K562 (cell line): ENCODE measurements around the gene CCDC27. TPM values are rescaled to one million over a fixed set of nuclear protein-coding genes. Genes with fewer than 3 reads are reported as not detected.

Experiments
- ATF1 ChIP-seq, 2 experiments: fragments of 450-650 bp in 1 of 2; IDR thresholded peaks; 2 replicates each; pipeline ENCODE4 v1.6.1; 2016; ENCODE audit warnings: missing compliant biosample characterization in 1 of 2, missing genetic modification characterization in 1 of 2
- CBFA2T3 ChIP-seq: fragments of 450-650 bp; IDR thresholded peaks from 2 replicates; pipeline ENCODE4 v1.6.1; 2017
- CEBPG ChIP-seq, 3 experiments: fragments of 200-800 bp in 1 of 3; sonication (Bioruptor generic) in 1 of 3; sonication (generic) in 1 of 3; formaldehyde crosslinking in 1 of 3; IDR thresholded peaks in 2 of 3; conservative IDR thresholded peaks in 1 of 3; 2 replicates each; pipeline versions ENCODE4 v1.6.1 to v1.8.0; 2016 to 2022; ENCODE audit warnings: missing compliant biosample characterization in 2 of 3, missing genetic modification characterization in 2 of 3, mild to moderate bottlenecking in 1 of 3, missing genetic modification reagents in 1 of 3
- CHD4 ChIP-seq: fragments of 200-600 bp; sonication (generic); IDR thresholded peaks from 3 replicates; pipeline ENCODE4 v1.6.1; 2012; ENCODE audit warnings: low read depth, mild to moderate bottlenecking, mixed read lengths, low read length, inconsistent platforms; ENCODE audit not compliant: insufficient read depth, insufficient replicate concordance, poor library complexity, severe bottlenecking
- CSDE1 ChIP-seq, 2 experiments: fragments of 450-650 bp; IDR thresholded peaks; 2 replicates each; pipeline ENCODE4 v1.6.1; 2016; ENCODE audit warnings: mild to moderate bottlenecking in 1 of 2
- CXXC5 ChIP-seq: fragments of 250-450 bp; sonication (Bioruptor Pico); IDR thresholded peaks from 2 replicates; pipeline ENCODE4 v1.8.0; 2022; ENCODE audit warnings: inconsistent platforms, mild to moderate bottlenecking, moderate library complexity
- GATAD2B ChIP-seq: fragments of 450-650 bp; IDR thresholded peaks from 2 replicates; pipeline ENCODE4 v1.6.1; 2017; ENCODE audit warnings: mild to moderate bottlenecking, borderline replicate concordance
- GTF2A2 ChIP-seq: IDR thresholded peaks from 2 replicates; pipeline ENCODE4 v1.6.1; 2016; ENCODE audit warnings: mild to moderate bottlenecking, missing genetic modification characterization, missing compliant biosample characterization
- ID3 ChIP-seq, 2 experiments: fragments of 250-450 bp in 1 of 2; fragments of 450-650 bp in 1 of 2; sonication (Bioruptor Pico) in 1 of 2; IDR thresholded peaks; 2 replicates each; pipeline versions ENCODE4 v1.6.1 to v1.8.0; 2016 to 2021; ENCODE audit warnings: mild to moderate bottlenecking in 2 of 2, moderate library complexity in 2 of 2, missing compliant biosample characterization in 1 of 2, missing genetic modification characterization in 1 of 2
- KDM1A ChIP-seq, 2 experiments: fragments of 450-650 bp; IDR thresholded peaks; 2 replicates each; pipeline ENCODE4 v1.6.1; 2016; ENCODE audit warnings: mild to moderate bottlenecking in 2 of 2
- MYC ChIP-seq, 2 experiments: fragments of 250-450 bp in 1 of 2; sonication (Bioruptor Pico) in 1 of 2; IDR thresholded peaks; 2 replicates each; pipeline versions ENCODE4 v1.5.1 to v1.6.1; 2012 to 2021; ENCODE audit warnings: low read depth in 2 of 2, borderline replicate concordance in 1 of 2, improper control_type of control experiment in 1 of 2, low read length in 1 of 2, mild to moderate bottlenecking in 1 of 2, moderate library complexity in 1 of 2
- SREBF2 ChIP-seq: sonication (generic); formaldehyde crosslinking; IDR thresholded peaks from 2 replicates; pipeline ENCODE4 v1.4.0; 2020; ENCODE audit warnings: mild to moderate bottlenecking, missing genetic modification reagents
- USF1 ChIP-seq: sonication (generic); formaldehyde crosslinking; IDR thresholded peaks from 2 replicates; pipeline ENCODE4 v1.9.0; 2022; ENCODE audit warnings: mild to moderate bottlenecking, missing genetic modification reagents
- YY1 ChIP-seq, 3 experiments: IDR thresholded peaks; 2 replicates each; pipeline ENCODE4 v1.6.1; 2011; ENCODE audit warnings: low read length in 2 of 3, mild to moderate bottlenecking in 2 of 3, moderate library complexity in 2 of 3, borderline replicate concordance in 1 of 3, control low read depth in 1 of 3, low read depth in 1 of 3; ENCODE audit not compliant: insufficient read depth in 3 of 3, insufficient replicate concordance in 2 of 3, control insufficient read depth in 1 of 3, insufficient read length in 1 of 3; ENCODE audit errors: extremely low read depth in 1 of 3
- ZBTB12 ChIP-seq: fragments of 250-450 bp; sonication (Bioruptor Pico); IDR thresholded peaks from 2 replicates; pipeline ENCODE4 v1.4.0; 2020
- ZBTB17 ChIP-seq: fragments of 450-650 bp; formaldehyde crosslinking; IDR thresholded peaks from 2 replicates; pipeline ENCODE4 v1.4.0; 2020; ENCODE audit warnings: mild to moderate bottlenecking
- ZBTB2 ChIP-seq: fragments of 450-650 bp; IDR thresholded peaks from 2 replicates; pipeline ENCODE4 v1.6.1; 2016; ENCODE audit warnings: antibody characterized with exemption
- ZBTB7A ChIP-seq: IDR thresholded peaks from 2 replicates; pipeline ENCODE4 v1.6.1; 2011; ENCODE audit warnings: low read depth, mild to moderate bottlenecking, low read length, moderate library complexity, borderline replicate concordance; ENCODE audit not compliant: control insufficient read depth
- ZFX ChIP-seq: sonication (generic); formaldehyde crosslinking; IDR thresholded peaks from 2 replicates; pipeline ENCODE4 v1.8.0; 2022; ENCODE audit warnings: mild to moderate bottlenecking, missing genetic modification reagents, moderate library complexity
- ZNF134 ChIP-seq: fragments of 250-450 bp; sonication (Bioruptor Pico); conservative IDR thresholded peaks from 2 replicates; pipeline ENCODE4 v1.4.0; 2020
- ZNF583 ChIP-seq: fragments of 250-450 bp; sonication (Bioruptor Pico); IDR thresholded peaks from 2 replicates; pipeline ENCODE4 v1.4.0; 2020
- polyA plus RNA-seq, 8 experiments: library from polyadenylated mRNA; depleted of rRNA in 4 of 8; stranded (reverse) in 5 of 8; unstranded in 3 of 8; fragments of >200 nt; fragmentation: Nextera tagmentation in 2 of 8; fragmentation: Illumina TruSeq in 1 of 8; extraction: Ambion mirVana in 2 of 8; extraction: Trizol in 1 of 8; gene quantifications; 2 replicates each; pipeline versions ENCODE4 v1.2.1 to v1.2.3, GENCODE V29; 2011 to 2014; ENCODE audit warnings: inconsistent platforms in 1 of 8, missing spikeins in 1 of 8
- total RNA-seq, 7 experiments: library from RNA; depleted of rRNA in 6 of 7; stranded (reverse); fragments of >200 nt in 6 of 7; fragmentation: Illumina TruSeq in 2 of 7; extraction: Trizol in 2 of 7; gene quantifications; 2 replicates each; pipeline versions ENCODE4 v1.2.1 to v1.2.3, GENCODE V29; 2011 to 2021; ENCODE audit warnings: low replicate concordance in 1 of 7

The CCDC27 gene
- total and polyA plus RNA-seq, 9 of the 15 experiments (the other 6 are each of a cell fraction or from before 2014, with no cell fraction given): 0.01 to 0.04 TPM; not detected in 7

- no peak for TF ChIP-seq GTF2A2 (tag)
- peak; percentile 15 for TF ChIP-seq CHD4
- TF ChIP-seq ZBTB2: no peak; the same call in 1 of the 2 replicates
- no peak for TF ChIP-seq ID3 (CRISPR knock-in tag; IDR thresholded peaks at IDR 0.05)
- peak; percentile 36; the same call in 1 of the 2 replicates for TF ChIP-seq ID3 (tag; IDR thresholded peaks at IDR 0.05)
- peak; percentile 63 for TF ChIP-seq GATAD2B
- TF ChIP-seq ZBTB17 (CRISPR knock-in tag): peak; percentile 69; the same call in 1 of the 2 replicates
- TF ChIP-seq SREBF2 (CRISPR knock-in tag): 0 out of 2 replicates have a peak, but pooled peaks have one; percentile 44
- TF ChIP-seq YY1 (IDR thresholded peaks at IDR 0.05; ENCODE audit: borderline replicate concordance in 1 of 3, control insufficient read depth in 1 of 3, extremely low read depth in 1 of 3, insufficient read depth in 3 of 3, insufficient read length in 1 of 3, insufficient replicate concordance in 2 of 3, low read depth in 1 of 3, low read length in 2 of 3): no peak
- TF ChIP-seq MYC (IDR thresholded peaks at IDR 0.05; ENCODE audit: low read depth, low read length): no peak
- TF ChIP-seq MYC (CRISPR knock-in tag; IDR thresholded peaks at IDR 0.05; ENCODE audit: borderline replicate concordance, low read depth): peak; percentile 67; the same call in 1 of the 2 replicates
- peak; percentile 47; the same call in 1 of the 2 replicates for TF ChIP-seq USF1 (CRISPR knock-in tag)
- TF ChIP-seq ZBTB12 (CRISPR knock-in tag): peak; percentile 53; the same call in 1 of the 2 replicates
- peak; percentile 60 for TF ChIP-seq ZFX (CRISPR knock-in tag)
- TF ChIP-seq CSDE1 (IDR thresholded peaks at IDR 0.05): no peak
- TF ChIP-seq CXXC5 (CRISPR knock-in tag): peak; percentile 49
- no peak; the same call in 1 of the 2 replicates for TF ChIP-seq ATF1 (CRISPR knock-in tag; IDR thresholded peaks at IDR 0.05)
- peak; percentile 74 for TF ChIP-seq ATF1 (tag; IDR thresholded peaks at IDR 0.05)
- no peak for TF ChIP-seq CEBPG (CRISPR knock-in tag; IDR thresholded peaks at IDR 0.05)
- TF ChIP-seq CEBPG (tag; conservative IDR thresholded peaks at IDR 0.05 in 1 of 2, IDR thresholded peaks at IDR 0.05 in 1 of 2): no peak
- TF ChIP-seq ZNF583 (CRISPR knock-in tag): peak; percentile 8; the same call in 1 of the 2 replicates
- no peak for TF ChIP-seq CBFA2T3
- TF ChIP-seq KDM1A (IDR thresholded peaks at IDR 0.05): no peak
- TF ChIP-seq ZNF134 (CRISPR knock-in tag): peak; percentile 84
- TF ChIP-seq ZBTB7A: peak; percentile 70; the same call in 1 of the 2 replicates
These were observed 20.7 kb downstream of the CCDC27 start, which contains the start of gene SMIM1 (continued) for GRCh38 chr1:3772715-3773571.
